GM21786 (cell line): Measurements from ENCODE around the gene BTBD9.
"Not testable (repeated sequence)": the region's sequence is repeated elsewhere in the genome, so short reads cannot be mapped to it uniquely, and the experiment has no call there.

Experiments used
- ATAC-seq: cut with Tn5 transposase; IDR thresholded peaks from one replicate; pipeline ENCODE4 v1.9.1; 2021; ENCODE audit not compliant: unreplicated experiment

BTBD9 gene

DNA sequence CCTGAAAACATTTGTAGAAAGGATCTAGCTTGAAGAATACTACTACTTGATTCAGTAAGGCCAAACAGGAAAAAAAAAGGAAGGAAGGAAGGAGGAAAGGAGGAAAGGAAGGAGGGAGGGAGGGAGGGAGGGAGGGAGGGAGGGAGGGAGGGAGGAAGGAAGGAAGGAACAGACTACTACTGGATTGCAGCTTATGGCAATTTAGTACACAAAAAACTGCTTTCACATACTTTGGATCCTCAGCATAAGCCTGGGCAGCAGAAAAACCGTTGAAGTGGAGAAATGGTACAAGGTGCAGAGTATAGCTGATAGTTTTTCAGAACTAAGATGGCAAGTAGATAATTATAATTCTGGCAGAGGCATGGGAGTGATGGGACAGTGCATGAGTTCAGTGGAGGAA is 201.6 kb downstream of the BTBD9 start:
- no peak for ATAC-seq

- ATAC-seq: no peak
Observed at GRCh38 chr6:38436726-38437465, 202.8 kb downstream of the BTBD9 start.

DNA sequence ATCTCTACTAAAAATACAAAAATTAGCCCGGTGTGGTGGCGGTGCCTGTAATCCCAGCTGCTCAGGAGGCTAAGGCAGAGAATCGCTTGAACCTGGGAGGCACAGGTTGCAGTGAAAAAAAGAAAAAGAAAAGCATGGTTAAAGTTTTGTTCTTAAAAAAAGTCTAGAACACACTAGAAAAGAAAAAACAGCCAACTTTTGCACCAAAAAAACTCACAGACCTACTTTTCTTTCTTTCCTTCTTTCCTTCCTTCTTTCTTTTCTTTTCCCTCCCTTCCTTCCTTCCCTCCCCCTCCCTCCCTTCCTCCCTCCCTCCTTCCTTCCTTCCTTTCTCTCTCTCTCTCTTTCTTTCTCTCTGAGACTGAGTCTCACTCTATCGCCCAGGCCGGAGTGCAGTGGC is 204.4 kb downstream of the BTBD9 start:
- ATAC-seq: no peak

GRCh38 chr6:38434051-38434450 is 205.7 kb downstream of the BTBD9 start:
- ATAC-seq: no peak

- no peak for ATAC-seq
Observed at GRCh38 chr6:38432479-38432878, 207.2 kb downstream of the BTBD9 start.

GRCh38 chr6:38432079-38432478 is 207.7 kb downstream of the BTBD9 start:
- ATAC-seq: no peak

- no peak for ATAC-seq
Observed at GRCh38 chr6:38429546-38429945, 210.2 kb downstream of the BTBD9 start.

- no peak for ATAC-seq
Observed at GRCh38 chr6:38427492-38428210, 212.1 kb downstream of the BTBD9 start.

- not testable (repeated sequence) for ATAC-seq
Observed at GRCh38 chr6:38425788-38426488, 213.8 kb downstream of the BTBD9 start.

DNA sequence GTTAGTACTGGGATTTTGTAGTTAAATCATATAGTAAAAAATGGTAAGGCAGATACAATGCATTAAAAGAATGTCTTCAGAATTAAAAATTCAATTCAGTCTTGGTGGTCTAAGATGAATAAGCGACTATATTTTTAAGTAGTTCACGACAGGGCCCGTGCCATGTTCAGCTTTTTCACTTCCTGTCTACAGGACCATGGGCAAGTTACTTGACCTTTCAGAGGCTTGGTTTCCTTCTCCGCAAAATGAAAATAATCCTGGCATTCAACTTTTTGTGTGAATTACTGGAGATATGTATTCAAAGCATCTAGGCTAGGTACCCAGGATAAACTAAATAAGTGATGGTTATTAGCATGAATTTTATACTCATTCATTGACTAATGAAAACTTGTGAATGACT is 216.0 kb downstream of the BTBD9 start:
- ATAC-seq: no peak

DNA sequence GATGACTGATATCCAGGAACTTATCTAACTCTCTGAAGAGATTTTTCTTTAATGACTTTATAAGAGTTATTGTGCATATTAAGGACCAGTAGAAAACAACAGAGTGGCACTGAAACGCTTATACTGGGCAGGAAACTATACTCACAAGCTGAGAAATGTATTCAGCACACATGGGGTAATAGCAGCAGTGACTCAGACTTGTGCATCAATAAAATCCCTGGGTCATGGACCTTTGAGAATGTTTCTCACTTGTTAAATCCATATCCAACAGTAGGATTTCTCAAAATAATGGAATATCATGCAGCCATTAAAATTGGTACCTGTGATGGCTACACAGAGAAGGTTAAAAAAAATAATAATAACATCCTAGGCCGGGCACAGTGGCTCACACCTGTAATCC is 219.5 kb downstream of the BTBD9 start:
- ATAC-seq: no peak

DNA sequence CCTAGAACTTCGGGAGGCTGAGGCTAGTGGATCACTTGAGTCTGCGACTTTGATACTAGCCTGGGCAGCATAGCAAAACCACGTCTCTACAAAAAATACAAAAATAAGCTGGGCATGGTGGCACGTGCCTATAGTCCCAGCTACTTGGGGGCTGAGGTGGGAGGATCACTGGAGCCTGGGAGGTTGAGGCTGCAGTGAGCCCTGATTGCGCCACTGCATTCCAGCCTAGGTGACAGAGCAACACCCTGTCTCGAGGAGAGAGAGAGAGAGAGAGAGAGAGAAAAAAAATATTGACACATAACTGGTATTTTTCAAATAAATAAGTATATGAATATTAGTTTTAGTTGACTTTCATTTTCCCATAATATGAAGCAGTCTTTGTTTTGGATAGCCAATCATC is 222.2 kb downstream of the BTBD9 start:
- ATAC-seq: no peak

DNA sequence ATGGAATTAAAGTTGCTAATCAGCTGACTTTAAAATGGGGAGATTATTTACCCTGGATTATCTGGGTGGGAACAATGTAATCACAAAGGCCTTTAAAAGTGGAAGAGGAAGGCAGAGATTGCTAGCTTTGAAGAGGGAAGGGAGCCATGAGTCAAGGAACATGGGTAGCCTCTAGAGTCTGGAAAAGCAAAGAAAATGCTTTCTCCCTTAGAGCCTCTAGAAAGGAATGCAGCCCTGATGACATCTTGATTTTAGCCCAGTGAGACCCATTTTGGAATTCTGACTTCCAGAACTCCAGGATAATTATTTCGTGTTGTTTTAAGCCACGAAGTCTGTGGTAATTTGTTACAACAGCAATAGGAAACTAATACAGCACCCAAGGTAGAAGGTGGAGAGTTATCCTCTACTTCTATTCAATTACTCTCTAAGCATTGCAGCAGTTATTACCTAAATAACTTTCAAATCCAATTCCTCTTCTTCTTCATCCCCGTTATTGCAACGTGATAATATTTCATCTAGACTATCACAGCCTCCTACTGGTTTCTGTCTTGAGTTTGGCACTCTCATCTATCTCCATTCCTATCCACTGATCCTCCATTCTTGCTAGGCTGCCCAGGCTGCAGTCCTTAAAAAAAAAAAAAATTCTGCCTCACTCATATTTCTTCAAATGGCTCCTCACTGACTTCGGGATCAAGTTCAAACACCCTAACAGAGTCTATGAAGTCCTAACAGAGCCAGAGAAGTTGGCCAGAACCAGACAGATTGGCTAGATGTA is 224.3 kb downstream of the BTBD9 start:
- ATAC-seq: no peak

GRCh38 chr6:38413102-38413800 is 226.5 kb downstream of the BTBD9 start:
- ATAC-seq: no peak

DNA sequence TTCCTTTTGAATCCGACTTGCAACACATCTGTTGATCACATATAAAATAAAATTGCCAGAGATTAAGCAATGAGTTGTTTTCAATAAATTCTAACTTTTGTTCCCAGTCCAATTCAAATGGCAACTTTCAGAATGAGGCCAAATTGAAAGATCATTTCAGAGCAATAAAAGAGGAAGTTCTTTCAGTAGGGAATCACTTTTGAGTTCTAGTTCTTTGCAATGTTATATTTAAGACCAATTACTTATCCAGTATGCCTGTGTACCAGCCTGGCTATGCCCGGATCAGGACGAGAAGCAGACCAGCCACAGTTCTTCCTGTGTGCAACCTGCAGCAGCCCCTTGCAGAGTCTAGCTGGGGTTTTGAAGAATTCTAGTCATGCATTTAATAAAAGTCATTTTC is 232.5 kb downstream of the BTBD9 start:
- ATAC-seq: no peak

DNA sequence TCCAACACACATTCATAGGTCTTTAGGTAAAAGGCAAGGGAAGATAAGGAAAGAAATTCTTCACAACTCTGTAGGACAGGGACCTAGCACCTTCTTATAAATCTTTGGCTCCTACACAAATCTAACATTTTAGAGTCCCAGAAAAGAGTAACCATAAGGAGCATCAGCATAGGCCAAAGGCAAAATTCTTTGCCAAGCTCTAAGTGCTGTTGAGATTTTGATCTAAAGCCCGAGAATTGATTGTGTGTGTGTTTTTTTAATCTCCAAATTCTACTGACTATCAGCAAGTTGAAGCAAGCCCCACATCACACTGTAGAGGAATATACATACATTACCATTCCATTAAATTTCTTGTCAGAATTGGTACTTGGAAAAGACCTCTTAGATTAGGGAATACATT is 233.6 kb downstream of the BTBD9 start:
- ATAC-seq: no peak

DNA sequence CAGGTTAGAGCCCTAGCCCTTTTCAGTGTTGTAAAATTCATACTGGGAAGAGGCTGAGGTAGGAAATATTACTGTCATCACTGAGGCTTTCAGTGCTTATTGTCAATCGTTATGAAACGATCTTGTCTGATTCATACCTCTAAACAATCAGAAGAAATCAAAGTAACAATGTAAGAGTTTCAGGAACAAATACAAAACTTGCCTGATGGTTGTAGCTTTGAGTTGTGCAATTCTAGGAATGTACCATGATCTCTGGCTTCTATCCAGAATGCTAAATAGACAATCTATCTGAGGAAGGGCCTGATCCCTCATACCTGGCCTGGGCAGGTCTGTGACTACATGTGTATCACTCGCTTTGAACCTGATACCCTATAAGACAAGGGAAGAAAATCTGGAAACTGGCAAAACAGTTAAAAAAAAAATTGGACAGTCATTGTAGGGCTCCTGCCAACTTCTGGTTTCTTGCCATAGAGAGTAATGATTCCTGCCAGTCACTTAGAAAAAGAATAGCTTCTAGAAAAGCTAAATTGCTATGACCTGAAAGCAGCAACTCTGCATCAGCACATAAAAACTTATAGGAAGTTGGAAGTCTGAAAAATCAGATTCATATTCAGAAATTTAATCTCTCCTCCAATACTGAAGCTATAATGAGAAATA is 234.7 kb downstream of the BTBD9 start:
- ATAC-seq: no peak

GRCh38 chr6:38404355-38404754 is 235.4 kb downstream of the BTBD9 start:
- ATAC-seq: no peak

GRCh38 chr6:38403548-38403947 is 236.2 kb downstream of the BTBD9 start:
- ATAC-seq: no peak

DNA sequence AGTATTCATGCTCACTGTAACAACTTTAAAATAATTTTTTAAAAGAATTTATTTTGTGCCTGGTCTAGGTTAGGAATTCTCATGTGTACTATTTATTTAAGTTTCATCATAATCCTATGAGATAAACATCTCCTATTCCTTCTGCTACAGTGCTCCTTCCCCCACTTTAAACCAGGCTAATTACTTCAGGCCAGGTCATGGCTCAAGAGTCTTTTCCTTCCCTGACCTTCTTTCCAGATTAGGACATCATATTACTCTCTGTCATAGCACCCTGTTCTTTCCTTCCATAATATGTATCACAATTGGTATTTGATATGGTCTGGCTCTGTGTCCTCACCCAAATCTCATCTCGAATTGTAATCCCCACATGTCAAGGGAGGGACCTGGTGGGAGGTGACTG is 239.0 kb downstream of the BTBD9 start:
- ATAC-seq: no peak
